Measurements from ENCODE around the gene SLC25A44.
"Not testable (repeated sequence)": the region's sequence is repeated elsewhere in the genome, so short reads cannot be mapped to it uniquely, and the experiment has no call there.

SLC25A44 gene

GRCh38 chr1:156177919-156178654, 15.8 kb upstream of the SLC25A44 start (continued):
- no peak for TF ChIP-seq CREB5 (CRISPR knock-in tag; IDR thresholded peaks at IDR 0.05; ENCODE audit: low read depth)
- no peak for TF ChIP-seq PPARA (CRISPR knock-in tag; IDR thresholded peaks at IDR 0.05; ENCODE audit: borderline replicate concordance)

- ATAC-seq = no peak
- no peak for TF ChIP-seq CREB5 (CRISPR knock-in tag; IDR thresholded peaks at IDR 0.05; ENCODE audit: low read depth)
- no peak for TF ChIP-seq ZNF8 (CRISPR knock-in tag; IDR thresholded peaks at IDR 0.05)
- no peak for TF ChIP-seq OSR1 (CRISPR knock-in tag; IDR thresholded peaks at IDR 0.05)
- TF ChIP-seq ISL1 (CRISPR knock-in tag; IDR thresholded peaks at IDR 0.05) = no peak
- TF ChIP-seq RARB (CRISPR knock-in tag; IDR thresholded peaks at IDR 0.05) = no peak
- no peak for TF ChIP-seq BACH2 (CRISPR knock-in tag; IDR thresholded peaks at IDR 0.05; ENCODE audit: borderline replicate concordance)
- TF ChIP-seq ZFP3 (CRISPR knock-in tag; IDR thresholded peaks at IDR 0.05) = no peak
- TF ChIP-seq PATZ1 (CRISPR knock-in tag; IDR thresholded peaks at IDR 0.05; ENCODE audit: borderline replicate concordance) = no peak
- no peak for TF ChIP-seq CSRNP3 (CRISPR knock-in tag; IDR thresholded peaks at IDR 0.05)
- no peak for TF ChIP-seq SNAI2 (CRISPR knock-in tag; IDR thresholded peaks at IDR 0.05)
- TF ChIP-seq TSHZ2 (CRISPR knock-in tag; IDR thresholded peaks at IDR 0.05) = no peak
- no peak for TF ChIP-seq POU6F1 (CRISPR knock-in tag; IDR thresholded peaks at IDR 0.05; ENCODE audit: borderline replicate concordance, low read depth)
- no peak for TF ChIP-seq TOX (CRISPR knock-in tag; IDR thresholded peaks at IDR 0.05; ENCODE audit: borderline replicate concordance)
- no peak for TF ChIP-seq CSDC2 (CRISPR knock-in tag; IDR thresholded peaks at IDR 0.05)
- no peak for TF ChIP-seq ZNF565 (CRISPR knock-in tag; conservative IDR thresholded peaks at IDR 0.05; ENCODE audit: low read depth)
Observed at GRCh38 chr1:156180471-156180870, 13.4 kb upstream of the SLC25A44 start.

- not testable (repeated sequence) for ATAC-seq
Observed at GRCh38 chr1:156181391-156181924, 12.4 kb upstream of the SLC25A44 start.

GRCh38 chr1:156182010-156182779, 11.7 kb upstream of the SLC25A44 start:
- ATAC-seq = not testable (repeated sequence)

GRCh38 chr1:156186347-156187177, 7.3 kb upstream of the SLC25A44 start:
- not testable (repeated sequence) for ATAC-seq

GRCh38 chr1:156190265-156190664, 3.6 kb upstream of the SLC25A44 start:
- ATAC-seq = not testable (repeated sequence)
